ENCODE data around the gene CACNA1D.

CACNA1D gene

GRCh38 chr3:53671961-53672299, 177.5 kb downstream of the CACNA1D start:
- Histone ChIP-seq H3K36me3 (ENCODE audit: insufficient read depth, low read length) (no peaks in the 10 kb centered on the region), H3K9me3 (ENCODE audit: low read depth, low read length) (no peaks in the 10 kb centered on the region), H3K27ac (no peak overlapping the region), H3K9ac (ENCODE audit: insufficient read length) (no peak overlapping the region), H3K4me3 (no peak overlapping the region)
- TF ChIP-seq EZH2 (IDR thresholded peaks at IDR 0.05): no peak
- no peak for DNase-seq (ENCODE audit: low read depth, low spot score)

GRCh38 chr3:53672981-53673380, 178.6 kb downstream of the CACNA1D start:
- Histone ChIP-seq H3K4me3 (no peak overlapping the region), H3K9ac (ENCODE audit: insufficient read length) (no peak overlapping the region), H3K27ac (no peak overlapping the region), H3K9me3 (ENCODE audit: low read depth, low read length) (no peaks in the 10 kb centered on the region), H3K36me3 (ENCODE audit: insufficient read depth, low read length) (no peaks in the 10 kb centered on the region)
- TF ChIP-seq POLR2AphosphoS5 (IDR thresholded peaks at IDR 0.05; ENCODE audit: borderline replicate concordance, low read depth, low read length) (no peak), EZH2 (IDR thresholded peaks at IDR 0.05) (no peak), FOXP2 (optimal IDR thresholded peaks at IDR 0.05; ENCODE audit: control extremely low read depth, extremely low read length, insufficient read depth) (no peak)
- DNase-seq (ENCODE audit: low read depth, low spot score): no peak

- H3K9ac ChIP-seq (ENCODE audit: insufficient read length): no peak overlapping the region
- no peak overlapping the region for H3K4me3 ChIP-seq
- no peaks in the 10 kb centered on the region for H3K9me3 ChIP-seq (ENCODE audit: low read depth, low read length)
- no peaks in the 10 kb centered on the region for H3K36me3 ChIP-seq (ENCODE audit: insufficient read depth, low read length)
- DNase-seq (ENCODE audit: low read depth, low spot score): no peak
- no peak overlapping the region for H3K27ac ChIP-seq
- TF ChIP-seq FOXP2 (optimal IDR thresholded peaks at IDR 0.05; ENCODE audit: control extremely low read depth, extremely low read length, insufficient read depth) (no peak), EZH2 (IDR thresholded peaks at IDR 0.05) (no peak), POLR2AphosphoS5 (IDR thresholded peaks at IDR 0.05; ENCODE audit: borderline replicate concordance, low read depth, low read length) (no peak)
Measured at GRCh38 chr3:53673722-53674350, 179.4 kb downstream of the CACNA1D start.

- TF ChIP-seq FOXP2 (optimal IDR thresholded peaks at IDR 0.05; ENCODE audit: control extremely low read depth, extremely low read length, insufficient read depth) (no peak), POLR2AphosphoS5 (IDR thresholded peaks at IDR 0.05; ENCODE audit: borderline replicate concordance, low read depth, low read length) (no peak), EZH2 (IDR thresholded peaks at IDR 0.05) (no peak)
- Histone ChIP-seq H3K9me3 (ENCODE audit: low read depth, low read length) (no peaks in the 10 kb centered on the region), H3K27ac (no peak overlapping the region), H3K4me3 (no peak overlapping the region), H3K9ac (ENCODE audit: insufficient read length) (no peak overlapping the region), H3K36me3 (ENCODE audit: insufficient read depth, low read length) (no peaks in the 10 kb centered on the region)
- no peak for DNase-seq (ENCODE audit: low read depth, low spot score)
Measured at GRCh38 chr3:53674582-53674981, 180.2 kb downstream of the CACNA1D start.

- H3K27ac ChIP-seq: no peak overlapping the region
- H3K9me3 ChIP-seq (ENCODE audit: low read depth, low read length): no peaks in the 10 kb centered on the region
- H3K36me3 ChIP-seq (ENCODE audit: insufficient read depth, low read length): no peaks in the 10 kb centered on the region
- no peak for TF ChIP-seq FOXP2 (optimal IDR thresholded peaks at IDR 0.05; ENCODE audit: control extremely low read depth, extremely low read length, insufficient read depth)
- TF ChIP-seq POLR2AphosphoS5 (IDR thresholded peaks at IDR 0.05; ENCODE audit: borderline replicate concordance, low read depth, low read length): no peak
- no peak for TF ChIP-seq EZH2 (IDR thresholded peaks at IDR 0.05)
- H3K4me3 ChIP-seq: no peak overlapping the region
- no peak for DNase-seq (ENCODE audit: low read depth, low spot score)
- H3K9ac ChIP-seq (ENCODE audit: insufficient read length): no peak overlapping the region
Measured at GRCh38 chr3:53675022-53675697, 180.7 kb downstream of the CACNA1D start.

- H3K9me3 ChIP-seq (ENCODE audit: low read depth, low read length): no peaks in the 10 kb centered on the region
- TF ChIP-seq EZH2 (IDR thresholded peaks at IDR 0.05) (no peak), FOXP2 (optimal IDR thresholded peaks at IDR 0.05; ENCODE audit: control extremely low read depth, extremely low read length, insufficient read depth) (no peak), POLR2AphosphoS5 (IDR thresholded peaks at IDR 0.05; ENCODE audit: borderline replicate concordance, low read depth, low read length) (no peak)
- no peaks in the 10 kb centered on the region for H3K36me3 ChIP-seq (ENCODE audit: insufficient read depth, low read length)
- H3K4me3 ChIP-seq: no peak overlapping the region
- no peak overlapping the region for H3K9ac ChIP-seq (ENCODE audit: insufficient read length)
- no peak overlapping the region for H3K27ac ChIP-seq
- DNase-seq (ENCODE audit: low read depth, low spot score): no peak
Measured at GRCh38 chr3:53675942-53676341, 181.5 kb downstream of the CACNA1D start.

GRCh38 chr3:53677413-53677812, 183.0 kb downstream of the CACNA1D start:
- Histone ChIP-seq H3K36me3 (ENCODE audit: insufficient read depth, low read length) (no peaks in the 10 kb centered on the region), H3K27ac (no peak overlapping the region), H3K9ac (ENCODE audit: insufficient read length) (no peak overlapping the region), H3K4me3 (no peak overlapping the region), H3K9me3 (ENCODE audit: low read depth, low read length) (no peaks in the 10 kb centered on the region)
- TF ChIP-seq POLR2AphosphoS5 (IDR thresholded peaks at IDR 0.05; ENCODE audit: borderline replicate concordance, low read depth, low read length) (no peak), FOXP2 (optimal IDR thresholded peaks at IDR 0.05; ENCODE audit: control extremely low read depth, extremely low read length, insufficient read depth) (no peak), EZH2 (IDR thresholded peaks at IDR 0.05) (no peak)
- no peak for DNase-seq (ENCODE audit: low read depth, low spot score)

GRCh38 chr3:53680028-53680427, 185.6 kb downstream of the CACNA1D start:
- Histone ChIP-seq H3K36me3 (ENCODE audit: insufficient read depth, low read length) (no peaks in the 10 kb centered on the region), H3K4me3 (no peak overlapping the region), H3K9me3 (ENCODE audit: low read depth, low read length) (no peaks in the 10 kb centered on the region), H3K27ac (no peak overlapping the region), H3K9ac (ENCODE audit: insufficient read length) (no peak overlapping the region)
- TF ChIP-seq POLR2AphosphoS5 (IDR thresholded peaks at IDR 0.05; ENCODE audit: borderline replicate concordance, low read depth, low read length) (no peak), FOXP2 (optimal IDR thresholded peaks at IDR 0.05; ENCODE audit: control extremely low read depth, extremely low read length, insufficient read depth) (no peak), EZH2 (IDR thresholded peaks at IDR 0.05) (no peak)
- no peak for DNase-seq (ENCODE audit: low read depth, low spot score)

- DNase-seq (ENCODE audit: low read depth, low spot score): no peak
- no peak overlapping the region for H3K4me3 ChIP-seq
- H3K9ac ChIP-seq (ENCODE audit: insufficient read length): no peak overlapping the region
- H3K36me3 ChIP-seq (ENCODE audit: insufficient read depth, low read length): no peaks in the 10 kb centered on the region
- H3K27ac ChIP-seq: no peak overlapping the region
- no peaks in the 10 kb centered on the region for H3K9me3 ChIP-seq (ENCODE audit: low read depth, low read length)
- TF ChIP-seq POLR2AphosphoS5 (IDR thresholded peaks at IDR 0.05; ENCODE audit: borderline replicate concordance, low read depth, low read length) (no peak), EZH2 (IDR thresholded peaks at IDR 0.05) (no peak), FOXP2 (optimal IDR thresholded peaks at IDR 0.05; ENCODE audit: control extremely low read depth, extremely low read length, insufficient read depth) (no peak)
Measured at GRCh38 chr3:53682807-53683206, 188.4 kb downstream of the CACNA1D start.
